ENCODE measurements around the gene PLCL2.

- no peak for TF ChIP-seq POLR2A (IDR thresholded peaks at IDR 0.05)
- no peak for TF ChIP-seq CTCF (IDR thresholded peaks at IDR 0.05)
- TF ChIP-seq POLR2AphosphoS5 (IDR thresholded peaks at IDR 0.05): no peak
These were observed 241.1 kb downstream of the PLCL2 start for GRCh38 chr3:17125738-17126442.
